Smooth muscle cell (in vitro differentiated cells): ENCODE data around the gene CDADC1. TPM values are rescaled to one million over a fixed set of nuclear protein-coding genes. Genes with fewer than 3 reads are reported as not detected.

Experiments used
- DNase-seq: peaks from one replicate; lab custom pipeline; 2025; ENCODE audit not compliant: unreplicated experiment; lab: John Stamatoyannopoulos, UW
- H2AFZ ChIP-seq: fragments of 200-600 bp; sonication (generic); 2 replicates; pipeline ENCODE4 v1.6.0; 2016; ENCODE audit warnings: antibody characterized with exemption, low read depth, mild to moderate bottlenecking
- H3F3A ChIP-seq: fragments of 200-600 bp; sonication (generic); 2 replicates; pipeline ENCODE4 v1.6.0; 2017; ENCODE audit warnings: antibody characterized with exemption, low read depth
- H3K27ac ChIP-seq: fragments of 200-600 bp; sonication (generic); 2 replicates; pipeline ENCODE4 v1.5.1; 2016; ENCODE audit warnings: low read depth, mild to moderate bottlenecking
- H3K27me3 ChIP-seq: fragments of 200-600 bp; sonication (generic); 2 replicates; pipeline ENCODE4 v1.6.1; 2016; ENCODE audit warnings: low read depth, mild to moderate bottlenecking
- H3K36me3 ChIP-seq: fragments of 200-600 bp; sonication (generic); 2 replicates; pipeline ENCODE4 v1.5.1; 2016; ENCODE audit warnings: low read depth
- H3K4me1 ChIP-seq: fragments of 200-600 bp; sonication (generic); 2 replicates; pipeline ENCODE4 v1.5.1; 2016; ENCODE audit warnings: low read depth
- H3K4me2 ChIP-seq: fragments of 200-600 bp; sonication (generic); 2 replicates; pipeline ENCODE4 v1.6.0; 2016; ENCODE audit warnings: mild to moderate bottlenecking
- H3K4me3 ChIP-seq: fragments of 200-600 bp; sonication (generic); 2 replicates; pipeline ENCODE4 v1.5.1; 2016; ENCODE audit warnings: mild to moderate bottlenecking
- H3K79me2 ChIP-seq: fragments of 200-600 bp; sonication (generic); 2 replicates; pipeline ENCODE4 v1.6.0; 2016; ENCODE audit warnings: low read depth, mild to moderate bottlenecking
- H3K9ac ChIP-seq: fragments of 200-600 bp; sonication (generic); 2 replicates; pipeline ENCODE4 v1.6.0; 2016; ENCODE audit warnings: low read depth
- H3K9me3 ChIP-seq: fragments of 200-600 bp; sonication (generic); replicated peaks from 2 replicates; pipeline ENCODE4 v1.5.1; 2016; ENCODE audit warnings: low read depth
- H4K20me1 ChIP-seq: fragments of 200-600 bp; sonication (generic); 2 replicates; pipeline ENCODE4 v1.6.0; 2016; ENCODE audit warnings: low read depth
- CTCF ChIP-seq: fragments of 200-600 bp; sonication (generic); IDR thresholded peaks from 2 replicates; pipeline ENCODE4 v1.5.1; 2017; ENCODE audit warnings: borderline replicate concordance, mild to moderate bottlenecking, antibody characterized with exemption; ENCODE audit not compliant: insufficient read depth, poor library complexity, severe bottlenecking
- WGBS: methylation state at CpG from one replicate; pipeline ENCODE4 v1.1.7; 2016; ENCODE audit warnings: low lambda C conversion rate; 5-methylcytosine and 5-hydroxymethylcytosine counted together
- polyA plus RNA-seq: library from polyadenylated mRNA; unstranded; fragments of >200 nt; fragmentation: Nextera tagmentation; extraction: Ambion mirVana; gene quantifications from 2 replicates; pipeline ENCODE4 v1.2.1, GENCODE V29; 2016
- total RNA-seq: library from RNA; depleted of rRNA; stranded (reverse); fragments of >200 nt; gene quantifications from 2 replicates; pipeline ENCODE4 v1.2.3, GENCODE V29; 2014

CDADC1 gene
- total and polyA plus RNA-seq, 2 experiments from 2014 or later = 11.1 to 22.6 TPM

- no peak for DNase-seq
- no peaks in the 10 kb centered on the region for H3K36me3 ChIP-seq
- H3K4me2 ChIP-seq = no peak overlapping the region
- no peaks in the 10 kb centered on the region for H3K79me2 ChIP-seq
- H3F3A ChIP-seq = no peaks in the 10 kb centered on the region
- H2AFZ ChIP-seq = no peak overlapping the region
- H3K4me1 ChIP-seq = peaks cover 4% of the 10 kb centered on the region
- no peaks in the 10 kb centered on the region for H3K9me3 ChIP-seq
- H3K9ac ChIP-seq = no peak overlapping the region
- no peak overlapping the region for H3K4me3 ChIP-seq
- WGBS = 96% methylated on average over 3 of the region's 3 CpGs
- H3K27me3 ChIP-seq = no peaks in the 10 kb centered on the region
- H3K27ac ChIP-seq = no peak overlapping the region
- no peaks in the 10 kb centered on the region for H4K20me1 ChIP-seq
- TF ChIP-seq CTCF = no peak
Observed at GRCh38 chr13:49341517-49341916, 93.8 kb downstream of the CDADC1 start.

GRCh38 chr13:49341941-49342340 lies 94.2 kb downstream of the CDADC1 start:
- Histone ChIP-seq H3F3A (no peaks in the 10 kb centered on the region), H3K9ac (no peak overlapping the region), H3K4me3 (no peak overlapping the region), H3K4me2 (no peak overlapping the region), H2AFZ (no peak overlapping the region), H4K20me1 (no peaks in the 10 kb centered on the region), H3K9me3 (no peaks in the 10 kb centered on the region), H3K79me2 (no peaks in the 10 kb centered on the region), H3K27me3 (no peaks in the 10 kb centered on the region), H3K36me3 (no peaks in the 10 kb centered on the region), H3K27ac (no peak overlapping the region), H3K4me1 (peaks cover 4% of the 10 kb centered on the region)
- no peak for TF ChIP-seq CTCF
- no peak for DNase-seq

- TF ChIP-seq CTCF = no peak
- Histone ChIP-seq H3K27me3 (no peaks in the 10 kb centered on the region), H3K9ac (no peak overlapping the region), H3K4me2 (no peak overlapping the region), H4K20me1 (no peaks in the 10 kb centered on the region), H3K36me3 (no peaks in the 10 kb centered on the region), H3F3A (no peaks in the 10 kb centered on the region), H3K9me3 (no peaks in the 10 kb centered on the region), H3K79me2 (no peaks in the 10 kb centered on the region), H3K4me1 (peaks cover 4% of the 10 kb centered on the region), H2AFZ (no peak overlapping the region), H3K27ac (no peak overlapping the region), H3K4me3 (no peak overlapping the region)
- DNase-seq = no peak
- WGBS = 85% methylated on average over 2 of the region's 2 CpGs
Observed at GRCh38 chr13:49342454-49342853, 94.7 kb downstream of the CDADC1 start.

Other genes with a start within 250 kb of the CDADC1 start
- gene MLNR, start 27.6 kb upstream of the CDADC1 start, total RNA-seq = not detected in 2 replicates
- gene MLNR, start 27.6 kb upstream of the CDADC1 start, polyA plus RNA-seq = not detected in 2 replicates
- 13.8 and 19.7 TPM in 2 replicates for gene CAB39L, start 196.1 kb downstream of the CDADC1 start, total RNA-seq
- gene CAB39L, start 196.1 kb downstream of the CDADC1 start, polyA plus RNA-seq = 10.1 and 13.2 TPM in 2 replicates
- 4.9 and 8.5 TPM in 2 replicates for gene SETDB2, start 196.3 kb downstream of the CDADC1 start, total RNA-seq
- 3.5 and 4.5 TPM in 2 replicates for gene SETDB2, start 196.3 kb downstream of the CDADC1 start, polyA plus RNA-seq
- gene PHF11, start 248.0 kb downstream of the CDADC1 start, total RNA-seq = 25.9 and 30.3 TPM in 2 replicates
- 21.0 and 22.9 TPM in 2 replicates for gene PHF11, start 248.0 kb downstream of the CDADC1 start, polyA plus RNA-seq